Posterior cingulate gyrus (tissue), 11 donors: ENCODE measurements around the gene OAS3.
"Not testable (repeated sequence)": the region's sequence is repeated elsewhere in the genome, so short reads cannot be mapped to it uniquely, and the experiment has no call there.

Experiments
- DNase-seq, 10 donors: peaks; one replicate each; pipeline versions ENCODE4 v3.0.0 to v3.0.0-alpha.2; 2020 to 2021; ENCODE audit warnings: mixed read lengths in 3 of 10
- intact Hi-C: fragments of 100-400 bp; cut with DNase I; formaldehyde crosslinking; loops from one replicate; pipeline ENCODE4 v1.15.1; 2023

OAS3 gene

DNA sequence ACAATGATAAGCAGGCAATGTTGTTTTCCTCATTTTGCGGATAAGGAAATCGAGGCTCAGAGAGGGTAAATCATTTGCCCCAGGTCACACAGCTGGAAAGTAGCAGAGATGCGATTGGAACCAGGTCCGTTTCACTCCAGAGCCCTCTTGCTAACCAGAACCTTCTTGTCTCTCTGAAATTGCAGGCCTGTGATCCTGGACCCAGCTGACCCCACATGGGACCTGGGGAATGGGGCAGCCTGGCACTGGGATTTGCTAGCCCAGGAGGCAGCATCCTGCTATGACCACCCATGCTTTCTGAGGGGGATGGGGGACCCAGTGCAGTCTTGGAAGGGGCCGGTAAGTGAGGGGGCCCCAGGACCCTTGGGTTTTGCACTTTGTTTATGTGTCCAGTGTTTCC lies 9.5 kb downstream of the OAS3 start:
- DNase-seq, result no peak
- intact Hi-C loops, result no loop called here

DNA sequence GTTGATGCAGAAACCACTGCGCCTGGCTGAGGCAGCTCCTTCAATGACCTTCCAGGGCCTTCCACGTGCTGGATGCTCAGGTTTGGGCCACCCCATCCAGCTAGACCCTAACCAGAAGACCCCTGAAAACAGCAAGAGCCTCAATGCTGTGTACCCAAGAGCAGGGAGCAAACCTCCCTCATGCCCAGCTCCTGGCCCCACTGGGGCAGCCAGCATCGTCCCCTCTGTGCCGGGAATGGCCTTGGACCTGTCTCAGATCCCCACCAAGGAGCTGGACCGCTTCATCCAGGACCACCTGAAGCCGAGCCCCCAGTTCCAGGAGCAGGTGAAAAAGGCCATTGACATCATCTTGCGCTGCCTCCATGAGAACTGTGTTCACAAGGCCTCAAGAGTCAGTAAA lies 10.5 kb downstream of the OAS3 start:
- no peak for DNase-seq
- intact Hi-C loops, result no loop called here

DNA sequence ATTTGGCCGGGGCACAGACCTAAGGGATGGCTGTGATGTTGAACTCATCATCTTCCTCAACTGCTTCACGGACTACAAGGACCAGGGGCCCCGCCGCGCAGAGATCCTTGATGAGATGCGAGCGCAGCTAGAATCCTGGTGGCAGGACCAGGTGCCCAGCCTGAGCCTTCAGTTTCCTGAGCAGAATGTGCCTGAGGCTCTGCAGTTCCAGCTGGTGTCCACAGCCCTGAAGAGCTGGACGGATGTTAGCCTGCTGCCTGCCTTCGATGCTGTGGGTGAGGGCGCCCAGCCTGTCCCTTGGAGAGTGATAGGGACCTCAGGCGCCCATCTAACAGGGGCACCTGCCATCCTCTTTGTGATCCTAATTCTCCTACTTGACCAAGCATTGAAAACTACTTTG lies 12.4 kb downstream of the OAS3 start:
- intact Hi-C loops, result no loop called here

DNA sequence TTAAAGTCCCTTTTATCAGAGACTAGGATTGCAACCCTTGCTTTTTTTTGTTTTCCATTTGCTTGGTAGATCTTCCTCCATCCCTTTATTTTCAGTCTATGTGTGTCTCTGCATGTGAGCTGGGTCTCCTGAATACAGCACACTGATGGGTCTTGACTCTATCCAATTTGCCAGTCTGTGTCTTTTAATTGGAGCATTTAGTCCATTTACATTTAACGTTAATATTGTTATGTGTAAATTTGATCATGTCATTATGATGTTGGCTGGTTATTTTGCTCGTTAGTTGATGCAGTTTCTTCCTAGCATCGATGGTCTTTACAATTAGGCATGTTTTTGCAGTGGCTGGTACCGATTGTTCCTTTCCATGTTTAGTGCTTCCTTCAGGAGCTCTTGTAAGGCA lies 18.9 kb downstream of the OAS3 start:
- DNase-seq, intact Hi-C loops: not testable (repeated sequence)

More for the DNA sequence above, 12.4 kb downstream of the OAS3 start:
- DNase-seq, result no peak

DNA sequence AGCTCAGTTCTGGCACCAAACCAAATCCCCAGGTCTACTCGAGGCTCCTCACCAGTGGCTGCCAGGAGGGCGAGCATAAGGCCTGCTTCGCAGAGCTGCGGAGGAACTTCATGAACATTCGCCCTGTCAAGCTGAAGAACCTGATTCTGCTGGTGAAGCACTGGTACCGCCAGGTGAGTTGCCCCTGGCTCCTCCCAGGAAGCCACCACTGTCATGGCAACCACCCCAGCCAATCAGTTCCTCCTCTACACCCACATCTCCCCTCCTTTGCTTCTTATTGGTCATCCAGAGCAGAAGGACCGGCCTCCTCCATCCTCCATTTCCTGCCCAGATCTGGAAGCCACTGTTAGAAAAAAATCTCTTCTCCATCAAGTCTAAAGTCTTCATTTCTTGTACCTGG lies 22.8 kb downstream of the OAS3 start:
- DNase-seq, result no peak
- intact Hi-C loops, result no loop called here

DNA sequence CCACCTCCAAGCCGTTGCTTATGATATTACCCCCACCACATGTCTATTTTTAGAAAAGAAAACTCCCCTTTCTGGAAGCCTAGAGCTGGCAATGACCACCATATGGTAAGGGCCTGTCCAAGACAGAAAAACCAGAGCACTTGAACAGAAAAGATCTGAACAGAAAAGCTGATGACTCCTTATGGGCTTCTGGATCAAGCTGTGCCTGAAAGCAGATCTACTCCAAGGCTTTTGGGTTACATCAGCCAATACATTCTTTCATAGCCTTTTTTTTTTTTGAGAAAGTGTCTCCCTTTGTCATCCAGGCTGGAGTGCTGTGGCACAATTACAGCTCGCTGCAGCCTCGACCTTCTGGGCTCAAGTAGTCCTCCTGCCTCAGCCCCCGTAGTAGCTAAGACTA lies 23.3 kb downstream of the OAS3 start:
- intact Hi-C loops, result no loop called here
- DNase-seq, result no peak

DNA sequence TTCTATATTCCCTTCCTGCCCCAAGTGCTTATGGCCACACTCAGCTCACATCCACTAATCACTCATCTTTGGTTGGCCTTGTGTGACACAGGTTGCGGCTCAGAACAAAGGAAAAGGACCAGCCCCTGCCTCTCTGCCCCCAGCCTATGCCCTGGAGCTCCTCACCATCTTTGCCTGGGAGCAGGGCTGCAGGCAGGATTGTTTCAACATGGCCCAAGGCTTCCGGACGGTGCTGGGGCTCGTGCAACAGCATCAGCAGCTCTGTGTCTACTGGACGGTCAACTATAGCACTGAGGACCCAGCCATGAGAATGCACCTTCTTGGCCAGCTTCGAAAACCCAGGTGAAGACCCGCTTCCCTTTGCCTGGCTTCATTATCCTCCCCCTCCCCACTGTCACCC lies 24.3 kb downstream of the OAS3 start:
- peak in 1 of 10 donors; percentile 21 for DNase-seq
- intact Hi-C loops, result no loop called here

DNA sequence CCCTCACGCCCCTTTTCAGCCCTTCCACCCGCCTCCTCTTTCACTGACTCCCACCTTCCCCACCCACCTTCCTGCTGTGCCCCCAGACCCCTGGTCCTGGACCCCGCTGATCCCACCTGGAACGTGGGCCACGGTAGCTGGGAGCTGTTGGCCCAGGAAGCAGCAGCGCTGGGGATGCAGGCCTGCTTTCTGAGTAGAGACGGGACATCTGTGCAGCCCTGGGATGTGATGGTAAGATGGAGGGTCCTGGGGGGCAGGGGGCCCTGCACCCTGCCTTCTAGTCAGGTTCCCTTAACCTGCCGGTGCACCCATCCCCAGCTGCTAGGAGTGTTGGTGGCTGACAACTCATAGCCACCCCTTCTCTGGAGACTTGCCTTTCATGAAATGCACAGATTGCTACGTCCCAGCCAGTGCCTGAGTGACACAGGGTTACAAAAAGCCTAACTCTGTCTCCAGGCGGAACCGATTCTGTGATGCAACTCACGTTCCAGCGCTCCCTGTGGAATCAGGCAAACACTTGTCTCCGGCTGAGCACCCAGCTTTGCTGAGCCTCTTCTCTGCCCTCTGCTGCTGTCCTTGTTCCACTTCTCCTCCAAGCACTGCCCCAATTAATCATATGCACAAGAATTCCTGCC lies 25.1 kb downstream of the OAS3 start:
- intact Hi-C loops, result no loop called here
- DNase-seq, result peak in 1 of 10 donors; percentile 86

DNA sequence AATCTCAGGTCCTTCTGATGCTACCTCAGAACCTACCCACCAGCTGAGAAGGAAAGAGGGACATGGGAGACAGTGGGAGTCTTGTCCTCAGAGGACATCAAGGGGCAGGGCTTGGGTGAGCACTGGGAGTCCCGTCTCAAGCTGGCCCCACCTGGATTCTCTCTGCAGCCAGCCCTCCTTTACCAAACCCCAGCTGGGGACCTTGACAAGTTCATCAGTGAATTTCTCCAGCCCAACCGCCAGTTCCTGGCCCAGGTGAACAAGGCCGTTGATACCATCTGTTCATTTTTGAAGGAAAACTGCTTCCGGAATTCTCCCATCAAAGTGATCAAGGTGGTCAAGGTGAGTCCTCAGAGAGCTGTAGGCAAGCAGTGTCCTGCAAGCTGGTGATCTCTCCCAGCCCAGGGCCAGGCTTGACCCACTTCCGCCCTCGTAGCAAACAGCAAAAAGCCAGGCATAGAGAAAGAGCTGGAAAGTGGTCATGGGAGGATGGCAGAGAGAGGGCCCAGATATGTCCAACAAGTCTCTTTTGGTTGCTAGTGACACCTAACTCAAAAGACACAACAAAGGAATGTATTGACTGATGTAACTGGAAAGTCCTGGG lies 25.9 kb downstream of the OAS3 start:
- intact Hi-C loops, result no loop called here
- DNase-seq, result peak in 2 of 10 donors; percentile 65 to 80

DNA sequence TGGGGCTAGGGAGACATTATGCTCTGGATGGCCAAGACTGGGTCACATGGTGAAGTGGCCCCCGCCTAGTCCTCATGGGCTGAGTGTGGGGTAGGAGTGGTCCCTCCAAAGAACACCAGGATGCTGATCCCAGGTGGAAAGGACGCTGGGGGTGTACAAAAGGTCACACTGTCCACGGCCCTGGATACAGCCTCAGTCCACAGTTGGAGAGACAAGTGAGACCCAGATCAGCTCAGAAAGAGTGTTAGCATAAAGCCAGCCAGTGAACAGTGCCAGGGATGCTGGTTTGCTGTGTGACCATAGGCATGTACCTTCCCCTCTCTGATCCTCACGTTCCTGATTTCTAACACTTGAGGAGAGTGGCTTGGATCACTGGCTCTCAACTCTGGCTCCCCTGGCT lies 26.6 kb downstream of the OAS3 start:
- intact Hi-C loops, result no loop called here
- DNase-seq, result no peak

DNA sequence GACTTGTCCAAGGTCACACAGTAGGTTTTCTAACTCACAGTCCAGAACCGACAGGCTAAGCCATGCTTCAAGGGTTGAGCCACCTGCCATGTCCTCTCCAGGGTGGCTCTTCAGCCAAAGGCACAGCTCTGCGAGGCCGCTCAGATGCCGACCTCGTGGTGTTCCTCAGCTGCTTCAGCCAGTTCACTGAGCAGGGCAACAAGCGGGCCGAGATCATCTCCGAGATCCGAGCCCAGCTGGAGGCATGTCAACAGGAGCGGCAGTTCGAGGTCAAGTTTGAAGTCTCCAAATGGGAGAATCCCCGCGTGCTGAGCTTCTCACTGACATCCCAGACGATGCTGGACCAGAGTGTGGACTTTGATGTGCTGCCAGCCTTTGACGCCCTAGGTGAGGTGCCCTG lies 27.4 kb downstream of the OAS3 start:
- DNase-seq, result no peak
- intact Hi-C loops, result no loop called here

DNA sequence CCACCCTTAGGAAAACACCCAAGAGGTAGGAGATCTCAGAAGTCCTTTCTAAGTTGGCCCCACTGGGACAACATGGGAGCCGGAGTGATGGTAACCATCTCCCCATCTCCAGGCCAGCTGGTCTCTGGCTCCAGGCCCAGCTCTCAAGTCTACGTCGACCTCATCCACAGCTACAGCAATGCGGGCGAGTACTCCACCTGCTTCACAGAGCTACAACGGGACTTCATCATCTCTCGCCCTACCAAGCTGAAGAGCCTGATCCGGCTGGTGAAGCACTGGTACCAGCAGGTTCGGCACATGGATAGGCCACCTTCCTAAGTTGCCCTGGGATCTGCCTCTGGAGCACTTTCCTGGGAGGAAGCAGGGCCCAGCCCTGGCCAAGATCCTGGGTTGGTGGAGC lies 29.0 kb downstream of the OAS3 start:
- intact Hi-C loops, result no loop called here
- no peak for DNase-seq

DNA sequence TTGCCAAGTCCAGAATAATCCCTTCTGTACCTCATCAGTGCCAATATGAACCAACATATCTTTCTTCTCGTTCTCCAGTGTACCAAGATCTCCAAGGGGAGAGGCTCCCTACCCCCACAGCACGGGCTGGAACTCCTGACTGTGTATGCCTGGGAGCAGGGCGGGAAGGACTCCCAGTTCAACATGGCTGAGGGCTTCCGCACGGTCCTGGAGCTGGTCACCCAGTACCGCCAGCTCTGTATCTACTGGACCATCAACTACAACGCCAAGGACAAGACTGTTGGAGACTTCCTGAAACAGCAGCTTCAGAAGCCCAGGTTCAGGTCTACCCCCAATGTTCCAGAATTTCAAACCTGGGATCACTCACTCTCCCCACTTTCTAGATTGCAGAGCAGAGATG lies 29.6 kb downstream of the OAS3 start:
- intact Hi-C loops, result no loop called here
- DNase-seq, result peak in 1 of 10 donors; percentile 69

DNA sequence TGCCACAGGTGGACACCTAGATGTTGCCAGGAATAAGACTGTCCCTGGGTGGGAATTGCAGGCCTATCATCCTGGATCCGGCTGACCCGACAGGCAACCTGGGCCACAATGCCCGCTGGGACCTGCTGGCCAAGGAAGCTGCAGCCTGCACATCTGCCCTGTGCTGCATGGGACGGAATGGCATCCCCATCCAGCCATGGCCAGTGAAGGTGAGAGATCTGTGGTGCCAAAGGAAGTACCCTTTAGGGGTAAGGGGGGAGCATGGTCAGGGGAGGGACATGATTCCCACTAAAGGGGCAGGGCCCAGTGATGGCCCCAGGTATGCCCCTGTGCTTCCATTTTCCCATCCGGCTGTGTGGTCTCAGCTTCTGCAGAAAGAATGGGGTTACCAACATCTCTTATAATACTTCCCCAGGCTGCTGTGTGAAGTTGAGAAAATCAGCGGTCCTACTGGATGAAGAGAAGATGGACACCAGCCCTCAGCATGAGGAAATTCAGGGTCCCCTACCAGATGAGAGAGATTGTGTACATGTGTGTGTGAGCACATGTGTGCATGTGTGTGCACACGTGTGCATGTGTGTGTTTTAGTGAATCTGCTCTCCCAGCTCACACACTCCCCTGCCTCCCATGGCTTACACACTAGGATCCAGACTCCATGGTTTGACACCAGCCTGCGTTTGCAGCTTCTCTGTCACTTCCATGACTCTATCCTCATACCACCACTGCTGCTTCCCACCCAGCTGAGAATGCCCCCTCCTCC lies 31.5 kb downstream of the OAS3 start:
- intact Hi-C loops, result no loop called here
- DNase-seq, result peak in 1 of 10 donors; percentile 66

DNA sequence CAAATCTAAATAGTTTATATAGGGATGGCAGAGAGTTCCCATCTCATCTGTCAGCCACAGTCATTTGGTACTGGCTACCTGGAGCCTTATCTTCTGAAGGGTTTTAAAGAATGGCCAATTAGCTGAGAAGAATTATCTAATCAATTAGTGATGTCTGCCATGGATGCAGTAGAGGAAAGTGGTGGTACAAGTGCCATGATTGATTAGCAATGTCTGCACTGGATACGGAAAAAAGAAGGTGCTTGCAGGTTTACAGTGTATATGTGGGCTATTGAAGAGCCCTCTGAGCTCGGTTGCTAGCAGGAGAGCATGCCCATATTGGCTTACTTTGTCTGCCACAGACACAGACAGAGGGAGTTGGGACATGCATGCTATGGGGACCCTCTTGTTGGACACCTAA lies 32.1 kb downstream of the OAS3 start:
- DNase-seq, result no peak
- intact Hi-C loops, result no loop called here

DNA sequence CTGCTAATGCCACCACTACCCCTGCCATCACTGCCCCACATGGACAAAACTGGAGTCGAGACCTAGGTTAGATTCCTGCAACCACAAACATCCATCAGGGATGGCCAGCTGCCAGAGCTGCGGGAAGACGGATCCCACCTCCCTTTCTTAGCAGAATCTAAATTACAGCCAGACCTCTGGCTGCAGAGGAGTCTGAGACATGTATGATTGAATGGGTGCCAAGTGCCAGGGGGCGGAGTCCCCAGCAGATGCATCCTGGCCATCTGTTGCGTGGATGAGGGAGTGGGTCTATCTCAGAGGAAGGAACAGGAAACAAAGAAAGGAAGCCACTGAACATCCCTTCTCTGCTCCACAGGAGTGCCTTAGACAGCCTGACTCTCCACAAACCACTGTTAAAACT lies 33.0 kb downstream of the OAS3 start:
- intact Hi-C loops, result no loop called here
- DNase-seq, result no peak

DNA sequence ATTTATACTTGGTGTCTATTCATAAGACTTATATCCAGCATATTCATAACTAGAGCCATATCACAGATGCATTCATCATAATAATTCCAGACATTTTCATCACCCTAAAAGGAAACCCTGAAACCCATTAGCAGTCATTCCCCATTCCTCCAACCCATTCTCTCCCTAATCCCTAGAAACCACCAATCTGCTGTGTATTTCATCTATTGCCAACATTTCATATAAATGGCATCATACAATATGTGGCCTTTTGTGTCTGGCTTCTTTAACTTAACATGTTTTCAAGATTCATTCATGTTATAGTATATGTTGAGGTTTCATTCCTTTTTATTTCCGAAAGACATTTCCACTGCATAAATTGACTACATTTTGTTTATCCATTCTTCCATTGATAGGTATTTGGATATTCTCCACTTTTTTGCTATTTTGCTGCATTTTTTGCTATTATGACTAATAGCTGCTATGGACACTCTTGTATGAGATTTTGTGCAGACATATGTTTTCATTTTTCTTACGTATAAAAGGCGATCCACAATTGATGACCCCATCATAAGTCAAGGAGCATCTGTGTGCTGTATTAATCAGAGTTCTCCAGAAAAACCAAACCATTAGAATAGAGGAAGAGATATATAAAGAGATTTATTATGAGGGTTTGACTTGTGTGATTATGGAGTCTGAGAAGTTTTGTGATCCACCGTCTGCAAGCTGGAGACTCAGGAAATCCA lies 34.9 kb downstream of the OAS3 start:
- intact Hi-C loops, result no loop called here
- no peak for DNase-seq

DNA sequence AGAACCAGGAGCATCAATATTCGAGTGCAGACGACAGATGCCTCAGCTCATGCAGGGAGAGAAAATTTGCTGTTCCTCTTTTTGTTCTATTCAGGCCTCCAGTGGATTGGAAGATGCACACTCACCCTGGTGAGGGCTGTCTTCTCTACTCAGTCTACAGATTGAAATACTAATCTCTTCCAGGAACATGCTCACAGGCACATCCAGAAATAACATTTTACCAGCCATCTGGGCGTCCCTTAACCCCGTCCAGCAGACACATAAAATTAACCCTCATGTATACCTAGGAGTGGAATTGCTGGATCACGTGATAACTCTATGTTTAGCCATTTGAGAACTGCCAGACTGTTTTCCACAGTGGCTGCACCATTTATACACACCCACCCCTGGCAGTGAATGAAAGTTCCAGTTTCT lies 35.6 kb downstream of the OAS3 start:
- intact Hi-C loops, result no loop called here

DNA sequence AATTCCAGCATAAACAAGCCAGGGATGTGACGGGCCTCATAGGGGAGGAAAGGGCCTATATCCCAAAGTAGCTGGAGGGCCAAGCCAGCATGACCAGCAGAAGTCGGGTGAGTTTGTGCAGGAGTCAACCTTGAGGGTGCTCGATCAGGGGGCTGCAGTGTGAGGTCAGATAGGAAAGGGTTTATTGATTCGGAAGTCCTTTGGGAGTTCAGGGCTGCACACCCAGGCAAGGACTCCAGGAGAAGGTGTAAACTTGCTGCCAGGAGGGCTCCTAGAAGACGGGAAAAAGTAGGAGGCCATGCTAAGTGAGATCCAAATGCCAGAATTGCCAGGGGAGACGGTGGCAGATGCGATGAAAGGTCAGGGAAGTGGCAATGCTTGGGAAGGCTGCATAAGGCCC lies 36.6 kb downstream of the OAS3 start:
- intact Hi-C loops, result no loop called here
- no peak for DNase-seq

More for the DNA sequence above, 35.6 kb downstream of the OAS3 start:
- peak in 1 of 10 donors; percentile 9 for DNase-seq

DNA sequence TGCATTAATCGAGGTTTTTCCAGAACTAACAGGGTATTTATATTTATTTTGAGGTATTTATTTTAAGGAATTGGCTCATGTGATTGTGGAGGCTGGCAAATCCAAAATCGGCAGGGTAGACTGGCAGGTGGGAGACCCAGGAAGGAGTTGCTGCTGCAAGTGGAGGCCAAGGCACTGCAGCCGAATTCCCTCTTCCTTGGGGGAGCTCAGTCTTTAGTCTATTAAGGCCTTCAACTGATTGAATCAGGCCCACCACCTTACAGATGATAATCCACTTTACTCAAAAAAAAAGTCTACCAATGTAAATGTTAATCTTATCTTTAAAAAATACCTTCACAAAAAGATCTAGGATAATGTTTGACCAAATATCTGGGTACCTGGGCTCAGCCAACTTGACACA lies 38.9 kb downstream of the OAS3 start:
- DNase-seq, result no peak
- intact Hi-C loops, result no loop called here

DNA sequence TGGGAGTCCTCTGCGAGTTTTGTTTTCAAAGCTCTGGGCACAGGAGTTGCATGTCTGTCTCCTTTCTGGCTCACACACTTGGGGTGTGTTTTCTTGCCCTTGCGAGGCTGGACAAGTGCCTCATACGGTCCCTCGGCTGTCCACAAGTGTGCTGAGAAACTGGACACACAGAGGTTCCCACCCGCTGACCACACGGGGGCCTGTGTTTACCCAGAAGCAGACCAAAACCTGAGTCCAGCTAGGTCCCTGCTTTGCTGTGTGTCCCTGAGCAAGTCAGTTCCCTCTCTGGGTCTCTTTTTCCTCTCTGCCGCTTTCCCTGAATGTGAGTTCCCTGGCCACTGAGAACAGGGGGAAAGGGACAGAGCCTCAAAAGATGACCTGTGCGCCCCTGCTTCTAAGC lies 39.4 kb downstream of the OAS3 start:
- no peak for DNase-seq
- intact Hi-C loops, result no loop called here
